Activated CD4-positive, alpha-beta memory T cell treated with anti-CD3 and anti-CD28 coated beads for 36 hours (primary cell): Measurements from ENCODE around the gene F11R. TPM values are rescaled to one million over a fixed set of nuclear protein-coding genes. Genes with fewer than 3 reads are reported as not detected.
A peak's percentile ranks its signal among the peaks of the same experiment; 100 is the strongest.
"Not testable (repeated sequence)": the region's sequence is repeated elsewhere in the genome, so short reads cannot be mapped to it uniquely, and the experiment has no call there.

Experiments used
- CTCF ChIA-PET: fragments of 350-600 bp; sonication (Branson Sonifier 250); formaldehyde crosslinking; loops from one replicate; lab custom pipeline; 2021; ENCODE audit warnings: antibody characterized with exemption, inconsistent platforms; lab: Charles Lee
- POLR2A ChIA-PET: fragments of 350-600 bp; sonication (Branson Sonifier 250); formaldehyde crosslinking; loops from one replicate; lab custom pipeline; 2021; ENCODE audit warnings: antibody characterized with exemption; lab: Charles Lee
- DNase-seq: peaks from one replicate; pipeline ENCODE4 v3.0.0-alpha.2; 2020
- H3K27ac Mint-ChIP-seq: one replicate; pipeline ENCODE4 v1.8.0; 2021; ENCODE audit warnings: mixed read lengths
- H3K27me3 Mint-ChIP-seq: one replicate; pipeline ENCODE4 v1.8.0; 2021; ENCODE audit warnings: mixed read lengths
- H3K36me3 Mint-ChIP-seq: one replicate; pipeline ENCODE4 v1.8.0; 2021; ENCODE audit warnings: mixed read lengths
- H3K4me1 Mint-ChIP-seq: one replicate; pipeline ENCODE4 v1.8.0; 2021; ENCODE audit warnings: low read depth, mixed read lengths
- H3K4me3 Mint-ChIP-seq: one replicate; pipeline ENCODE4 v1.8.0; 2021; ENCODE audit warnings: mild to moderate bottlenecking, mixed read lengths
- H3K9me3 Mint-ChIP-seq: one replicate; pipeline ENCODE4 v1.8.0; 2021; ENCODE audit warnings: mixed read lengths
- intact Hi-C: fragments of 100-400 bp; cut with micrococcal nuclease; formaldehyde crosslinking; loops from one replicate; pipeline ENCODE4 v1.15.1; 2023
- total RNA-seq, 2 experiments: library from RNA; stranded (reverse); gene quantifications; one replicate each; pipeline ENCODE4 v1.2.3, GENCODE V29; 2021

F11R gene
- total RNA-seq, 2 experiments from 2014 or later: 21.3 to 25.3 TPM

DNA sequence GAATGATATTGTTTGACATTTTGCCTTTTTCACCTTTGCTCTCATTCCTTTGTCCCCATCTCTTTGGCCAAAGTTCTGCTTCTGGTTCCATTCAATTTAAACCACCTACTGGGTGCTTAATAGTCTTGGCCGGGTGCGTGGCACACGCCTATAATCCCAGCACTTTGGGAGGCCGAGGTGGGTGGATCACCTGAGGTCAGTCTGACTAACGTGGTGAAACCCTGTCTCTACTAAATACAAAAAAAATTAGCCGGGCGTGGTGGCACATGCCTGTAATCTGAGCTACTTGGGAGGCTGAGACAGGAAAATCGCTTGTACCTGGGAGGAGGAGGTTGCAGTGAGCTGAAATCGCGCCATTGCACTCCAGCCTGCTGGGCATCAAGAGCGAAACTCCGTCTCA lies 1.5 kb upstream of the F11R start:
- H3K9me3 Mint-ChIP-seq, H3K27me3 Mint-ChIP-seq, H3K4me3 Mint-ChIP-seq, H3K36me3 Mint-ChIP-seq, intact Hi-C loops, DNase-seq, H3K27ac Mint-ChIP-seq: not testable (repeated sequence)
- ChIA-PET CTCF (interaction anchor here (0.9 to 2.8 kb wide), 3 partner anchors 19 to 77 kb away, joined by 4 to 14 read pairs (median 5); no protein-coding TSS in a partner anchor), POLR2A (interaction anchor here (0.8 to 2.2 kb wide), 3 partner anchors 9 to 25 kb away, joined by 3 to 6 read pairs (median 3); partner anchors contain the start of gene TSTD1)
- H3K4me1 Mint-ChIP-seq: peaks cover 52% of the 10 kb centered on the region

GRCh38 chr1:161021970-161022353 lies 1.0 kb upstream of the F11R start:
- peaks cover 3% of the 10 kb centered on the region for H3K9me3 Mint-ChIP-seq
- no peak for DNase-seq
- ChIA-PET CTCF (interaction anchor here (1.4 to 2.8 kb wide), 5 partner anchors 11 to 77 kb away, joined by 4 to 14 read pairs (median 5); no protein-coding TSS in a partner anchor), POLR2A (interaction anchor here (1.0 to 2.2 kb wide), 4 partner anchors 9 to 146 kb away, joined by 3 to 6 read pairs (median 4); partner anchors contain the start of gene TSTD1)
- intact Hi-C loops: loop anchor here (1.0 to 2.0 kb wide), 4 partner anchors 9 to 97 kb away; partner anchors contain the start of genes ARHGAP30, NIT1, PFDN2 and TSTD1
- H3K27me3 Mint-ChIP-seq: no peaks in the 10 kb centered on the region
- H3K36me3 Mint-ChIP-seq: peaks cover 3% of the 10 kb centered on the region
- peak overlapping the region; percentile 82 for H3K27ac Mint-ChIP-seq
- H3K4me3 Mint-ChIP-seq: peak overlapping the region; percentile 86
- H3K4me1 Mint-ChIP-seq: peaks cover 50% of the 10 kb centered on the region

- Mint-ChIP-seq H3K27me3 (no peaks in the 10 kb centered on the region), H3K4me3 (peak overlapping the region; percentile 86), H3K27ac (peak overlapping the region; percentile 82), H3K36me3 (no peaks in the 10 kb centered on the region), H3K4me1 (peaks cover 51% of the 10 kb centered on the region), H3K9me3 (no peaks in the 10 kb centered on the region)
- peak; percentile 92 for DNase-seq
- intact Hi-C loops: loop anchor here (1.0 to 2.0 kb wide), 4 partner anchors 8 to 97 kb away; partner anchors contain the start of genes ARHGAP30, NIT1, PFDN2 and TSTD1
- POLR2A ChIA-PET: interaction anchor here (0.8 to 2.2 kb wide), 7 partner anchors 8 to 147 kb away, joined by 3 to 10 read pairs (median 4); partner anchors contain the start of genes ARHGAP30, TSTD1 and USF1
- CTCF ChIA-PET: interaction anchor here (1.3 to 2.8 kb wide), 8 partner anchors 12 to 78 kb away, joined by 4 to 14 read pairs (median 5); partner anchors contain the start of genes KLHDC9 and USF1
Observed at GRCh38 chr1:161021165-161021969, 415 bp upstream of the F11R start.

DNA sequence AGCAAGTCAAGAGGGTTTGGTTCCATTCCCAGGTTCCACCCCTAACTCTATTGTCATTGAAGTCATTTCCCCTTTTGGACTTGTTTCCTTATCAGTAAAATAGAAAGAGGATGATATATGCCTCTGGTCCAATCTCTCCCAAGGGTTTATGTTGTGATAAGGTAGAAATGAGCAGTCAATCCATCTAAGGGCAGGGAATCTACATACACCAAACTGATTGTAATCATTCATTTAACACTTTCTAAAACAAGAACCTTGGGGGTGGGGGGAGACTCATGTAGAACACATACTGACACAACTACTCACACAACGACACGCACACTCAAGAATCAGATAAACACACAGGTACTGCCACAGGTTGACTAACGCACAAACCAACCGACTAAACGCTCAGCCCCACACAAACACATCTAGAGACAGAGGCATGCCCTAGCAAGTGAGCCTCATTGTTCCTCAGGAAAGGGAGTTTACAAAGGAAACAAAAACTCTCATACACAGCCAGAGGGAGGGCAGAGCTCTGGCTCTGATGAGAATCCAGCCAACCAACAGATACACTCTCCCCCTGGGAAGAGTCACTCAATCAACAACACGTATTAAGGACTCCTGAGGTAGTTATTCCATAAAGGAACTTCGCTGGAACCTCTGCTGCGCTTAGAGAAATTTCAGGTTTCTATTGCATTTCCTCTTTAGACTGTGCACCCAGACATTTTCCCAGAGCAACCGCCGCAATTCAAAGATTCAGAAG lies 1.0 kb downstream of the F11R start:
- peak overlapping the region; percentile 86 for H3K4me3 Mint-ChIP-seq
- ChIA-PET POLR2A (interaction anchor here (0.6 to 2.2 kb wide), 5 partner anchors 13 to 46 kb away, joined by 3 to 10 read pairs (median 4); partner anchors contain the start of gene USF1), CTCF (interaction anchor here (0.8 to 2.8 kb wide), 4 partner anchors 22 to 92 kb away, joined by 3 to 14 read pairs (median 4); partner anchors contain the start of gene USF1)
- intact Hi-C loops: loop anchor here (2.0 kb wide), 3 partner anchors 19 to 99 kb away; partner anchors contain the start of genes ARHGAP30, NIT1, PFDN2 and TSTD1
- no peaks in the 10 kb centered on the region for H3K36me3 Mint-ChIP-seq
- peak overlapping the region; percentile 82 for H3K27ac Mint-ChIP-seq
- H3K4me1 Mint-ChIP-seq: peaks cover 51% of the 10 kb centered on the region
- no peaks in the 10 kb centered on the region for H3K9me3 Mint-ChIP-seq
- H3K27me3 Mint-ChIP-seq: no peaks in the 10 kb centered on the region
- DNase-seq: peak; percentile 30

GRCh38 chr1:161019111-161019660 lies 1.8 kb downstream of the F11R start:
- POLR2A ChIA-PET: interaction anchor here (0.6 to 1.0 kb wide), 2 partner anchors 27 kb away, joined by 4 read pairs; partner anchors contain the start of gene USF1
- H3K4me3 Mint-ChIP-seq, H3K27me3 Mint-ChIP-seq, H3K36me3 Mint-ChIP-seq, intact Hi-C loops, DNase-seq, H3K27ac Mint-ChIP-seq, H3K9me3 Mint-ChIP-seq: not testable (repeated sequence)
- CTCF ChIA-PET: interaction anchor here (1.1 to 1.6 kb wide), 2 partner anchors 22 to 23 kb away, joined by 3 read pairs; no protein-coding TSS in a partner anchor
- peaks cover 53% of the 10 kb centered on the region for H3K4me1 Mint-ChIP-seq

DNA sequence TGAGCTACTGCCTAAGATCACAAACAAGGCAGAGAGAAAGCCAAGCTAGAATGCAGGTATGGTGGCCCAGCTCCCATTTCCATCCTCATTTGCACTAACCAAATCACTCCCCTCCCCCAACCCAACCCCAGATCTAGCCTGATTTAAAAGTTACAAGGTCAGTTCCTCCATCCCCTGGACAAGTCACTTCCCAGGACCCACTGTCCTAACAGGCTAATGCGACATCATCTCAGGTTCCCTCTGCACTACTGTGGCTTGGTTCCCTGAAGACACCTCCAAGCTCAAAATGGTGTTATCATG lies 2.4 kb downstream of the F11R start:
- intact Hi-C loops: no loop called here
- peaks cover 59% of the 10 kb centered on the region for H3K4me1 Mint-ChIP-seq
- H3K27ac Mint-ChIP-seq: no peak overlapping the region

DNA sequence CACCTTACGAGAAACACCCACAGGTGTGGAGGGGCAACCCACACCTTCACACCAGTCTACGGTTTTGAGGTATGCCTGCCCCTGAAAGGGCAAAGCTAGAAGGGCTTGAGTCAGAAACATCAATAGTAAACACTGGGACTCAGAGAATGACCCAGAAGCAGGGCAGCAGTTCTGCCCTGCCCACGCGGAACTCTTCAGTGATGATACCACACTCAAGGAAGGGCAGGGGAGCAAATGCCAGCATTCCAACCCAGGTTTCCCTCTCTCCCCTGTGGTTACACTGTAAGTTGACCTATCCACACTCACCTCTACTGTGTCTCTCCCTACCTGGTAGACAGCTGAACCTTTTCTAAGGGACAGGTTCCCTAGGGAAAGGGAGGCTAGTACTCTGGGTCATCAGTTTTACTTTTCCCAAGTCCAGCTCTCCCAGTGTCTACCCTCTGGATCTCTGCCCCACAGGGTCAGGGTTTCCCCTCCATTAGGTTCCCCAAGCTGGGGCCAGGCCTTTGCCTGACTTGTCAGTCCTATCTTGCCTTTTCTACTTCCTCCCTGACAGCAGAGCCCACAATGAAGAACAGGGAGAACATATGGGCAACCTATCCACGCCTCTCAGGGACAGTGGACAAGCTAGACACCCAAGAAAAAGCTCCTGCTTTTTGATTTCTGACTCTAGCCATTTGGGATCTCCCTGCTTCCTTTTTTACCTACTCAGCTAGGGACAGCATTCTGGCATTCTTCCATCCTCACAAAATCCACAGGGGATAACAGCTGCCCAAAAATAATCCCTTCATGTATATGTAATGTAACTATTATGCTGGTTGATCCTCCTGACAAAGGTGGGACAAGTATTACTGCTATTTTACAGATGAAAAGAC lies 3.0 kb downstream of the F11R start:
- H3K36me3 Mint-ChIP-seq: no peaks in the 10 kb centered on the region
- ChIA-PET POLR2A (interaction anchor here (1.0 kb wide), 1 partner anchor 28 kb away, joined by 4 read pairs; the partner anchor contains the start of gene USF1), CTCF (interaction anchor here (0.6 to 1.6 kb wide), 4 partner anchors 21 to 41 kb away, joined by 3 to 5 read pairs (median 3); no protein-coding TSS in a partner anchor)
- H3K4me1 Mint-ChIP-seq: peaks cover 65% of the 10 kb centered on the region
- peak overlapping the region; percentile 21 for H3K27ac Mint-ChIP-seq
- H3K4me3 Mint-ChIP-seq: no peak overlapping the region
- no peak for DNase-seq
- H3K9me3 Mint-ChIP-seq: no peaks in the 10 kb centered on the region
- H3K27me3 Mint-ChIP-seq: no peaks in the 10 kb centered on the region
- intact Hi-C loops: no loop called here

More for the DNA sequence above, 2.4 kb downstream of the F11R start:
- no peak overlapping the region for H3K4me3 Mint-ChIP-seq
- ChIA-PET POLR2A (interaction anchor here (1.0 kb wide), 1 partner anchor 27 kb away, joined by 4 read pairs; the partner anchor contains the start of gene USF1), CTCF (interaction anchor here (0.6 to 1.6 kb wide), 4 partner anchors 21 to 40 kb away, joined by 3 to 5 read pairs (median 3); no protein-coding TSS in a partner anchor)
- H3K36me3 Mint-ChIP-seq: no peaks in the 10 kb centered on the region
- no peaks in the 10 kb centered on the region for H3K27me3 Mint-ChIP-seq
- H3K9me3 Mint-ChIP-seq: no peaks in the 10 kb centered on the region
- no peak for DNase-seq

DNA sequence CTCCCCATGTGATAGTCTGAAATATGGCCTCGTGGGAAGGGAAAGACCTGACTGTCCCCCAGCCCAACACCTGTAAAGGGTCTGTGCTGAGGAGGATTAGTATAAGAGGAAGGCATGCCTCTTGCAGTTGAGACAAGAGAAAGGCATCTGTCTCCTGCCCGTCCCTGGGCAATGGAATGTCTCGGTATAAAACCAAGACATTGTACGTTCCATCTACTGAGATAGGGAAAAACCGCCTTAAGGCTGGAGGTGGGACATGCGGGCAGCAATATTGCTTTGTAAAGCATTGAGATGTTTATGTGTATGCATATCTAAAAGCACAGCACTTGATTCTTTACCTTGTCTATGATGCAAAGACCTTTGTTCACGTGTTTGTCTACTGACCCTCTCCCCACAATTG lies 3.8 kb downstream of the F11R start:
- POLR2A ChIA-PET, CTCF ChIA-PET, H3K4me3 Mint-ChIP-seq, H3K36me3 Mint-ChIP-seq, DNase-seq, H3K27me3 Mint-ChIP-seq, H3K9me3 Mint-ChIP-seq, intact Hi-C loops: not testable (repeated sequence)
- peaks cover 62% of the 10 kb centered on the region for H3K4me1 Mint-ChIP-seq
- H3K27ac Mint-ChIP-seq: peak overlapping the region; percentile 21

GRCh38 chr1:161016683-161017082 lies 4.3 kb downstream of the F11R start:
- H3K9me3 Mint-ChIP-seq, intact Hi-C loops, H3K36me3 Mint-ChIP-seq, H3K4me3 Mint-ChIP-seq, H3K27me3 Mint-ChIP-seq, POLR2A ChIA-PET, CTCF ChIA-PET, DNase-seq: not testable (repeated sequence)
- H3K27ac Mint-ChIP-seq: peak overlapping the region; percentile 55
- peaks cover 61% of the 10 kb centered on the region for H3K4me1 Mint-ChIP-seq

GRCh38 chr1:161013488-161014230 lies 7.3 kb downstream of the F11R start:
- Mint-ChIP-seq H3K27me3 (no peaks in the 10 kb centered on the region), H3K4me1 (peaks cover 52% of the 10 kb centered on the region), H3K36me3 (no peaks in the 10 kb centered on the region), H3K9me3 (no peaks in the 10 kb centered on the region), H3K27ac (peak overlapping the region; percentile 95), H3K4me3 (peak overlapping the region; percentile 73)
- ChIA-PET POLR2A (interaction anchor here (0.7 to 1.7 kb wide), 7 partner anchors 8 to 56 kb away, joined by 3 to 6 read pairs (median 4); partner anchors contain the start of genes ARHGAP30 and TSTD1), CTCF (interaction anchor here (0.6 to 1.7 kb wide), 5 partner anchors 17 to 124 kb away, joined by 3 to 11 read pairs (median 4); no protein-coding TSS in a partner anchor)
- intact Hi-C loops: loop anchor here (1.0 kb wide), 3 partner anchors 8 to 102 kb away; partner anchors contain the start of gene F11R
- DNase-seq: peak; percentile 87
